ENCODE results near the gene BCL2L12. TPM values are rescaled to one million over a fixed set of nuclear protein-coding genes. Genes with fewer than 3 reads are reported as not detected.
A peak's percentile ranks its signal among the peaks of the same experiment; 100 is the strongest.

Gene BCL2L12
- total and polyA plus RNA-seq, 10 donors = 7.8 to 36.7 (median 21.7) TPM

GRCh38 chr19:49686503-49687088 lies 20.9 kb downstream of the BCL2L12 start:
- TF ChIP-seq POLR2AphosphoS5 (IDR thresholded peaks at IDR 0.05) (peak in 1 of 3 donors; percentile 2), POLR2A (IDR thresholded peaks at IDR 0.05) (no peak)
- peak overlapping the region in 5 of 8 donors; percentile 73 to 83 (median 81) for H3K27ac ChIP-seq
- 86 to 91% (median 90%) methylated on average over 9 to 27 of the region's 27 CpGs for WGBS, 5 donors
- H3K27me3 ChIP-seq (replicated peaks in 1 of 7) = peaks cover 0 to 26% (median 16%) of the 10 kb centered on the region in 7 donors
- peaks cover 21 to 81% (median 48%) of the 10 kb centered on the region in 6 donors for H3K4me1 ChIP-seq
- no peaks in the 10 kb centered on the region for H3K9me3 ChIP-seq
- H3K36me3 ChIP-seq = peaks cover 4 to 75% (median 59%) of the 10 kb centered on the region in 6 donors
- H3K4me3 ChIP-seq = peak overlapping the region in 2 of 8 donors; percentile 2 to 72
- intact Hi-C loops (cut with DNase I; ENCODE audit: low total_unique reads) = no loop called here
- DNase-seq = no peak

- Histone ChIP-seq H3K4me3 (peak overlapping the region in 1 of 8 donors; percentile 72), H3K36me3 (peaks cover 4 to 70% (median 54%) of the 10 kb centered on the region in 6 donors), H3K27ac (peak overlapping the region in 5 of 8 donors; percentile 73 to 83 (median 81)), H3K4me1 (peaks cover 22 to 82% (median 51%) of the 10 kb centered on the region in 6 donors), H3K9me3 (no peaks in the 10 kb centered on the region), H3K27me3 (replicated peaks in 1 of 7) (peaks cover 0 to 31% (median 16%) of the 10 kb centered on the region in 7 donors)
- no peak for DNase-seq
- intact Hi-C loops (cut with DNase I; ENCODE audit: low total_unique reads) = no loop called here
- WGBS, 5 donors = 52 to 62% (median 62%) methylated on average over 9 to 12 of the region's 12 CpGs
- no peak for TF ChIP-seq POLR2A (IDR thresholded peaks at IDR 0.05)
- TF ChIP-seq POLR2AphosphoS5 (IDR thresholded peaks at IDR 0.05) = peak in 1 of 3 donors; percentile 7
- no peak for TF ChIP-seq CTCF (IDR thresholded peaks at IDR 0.05 in 8 of 11, conservative IDR thresholded peaks at IDR 0.05 in 3 of 11)
Measured at GRCh38 chr19:49687150-49687549, 21.4 kb downstream of the BCL2L12 start.

GRCh38 chr19:49687566-49688316 lies 22.0 kb downstream of the BCL2L12 start:
- WGBS, 5 donors = 49 to 57% (median 51%) methylated on average over 15 to 26 of the region's 26 CpGs
- intact Hi-C loops (cut with DNase I; ENCODE audit: low total_unique reads) = no loop called here
- Histone ChIP-seq H3K9me3 (no peaks in the 10 kb centered on the region), H3K27ac (peak overlapping the region in 6 of 8 donors; percentile 70 to 83 (median 80)), H3K27me3 (replicated peaks in 1 of 7) (peaks cover 0 to 37% (median 16%) of the 10 kb centered on the region in 7 donors), H3K36me3 (peaks cover 4 to 64% (median 48%) of the 10 kb centered on the region in 6 donors), H3K4me1 (peaks cover 22 to 85% (median 51%) of the 10 kb centered on the region in 6 donors), H3K4me3 (peak overlapping the region in 4 of 8 donors; percentile 11 to 72 (median 39))
- DNase-seq = no peak
- TF ChIP-seq POLR2AphosphoS5 (IDR thresholded peaks at IDR 0.05) = peak; percentile 3 to 68 (median 41)
- TF ChIP-seq POLR2A (IDR thresholded peaks at IDR 0.05) = no peak

GRCh38 chr19:49688531-49689132 lies 22.9 kb downstream of the BCL2L12 start:
- peaks cover 4 to 55% (median 40%) of the 10 kb centered on the region in 6 donors for H3K36me3 ChIP-seq
- WGBS, 5 donors = 56 to 80% (median 70%) methylated on average over 11 to 12 of the region's 12 CpGs
- peaks cover 22 to 85% (median 51%) of the 10 kb centered on the region in 6 donors for H3K4me1 ChIP-seq
- no peak for DNase-seq
- intact Hi-C loops (cut with DNase I; ENCODE audit: low total_unique reads) = no loop called here
- H3K4me3 ChIP-seq = peak overlapping the region in 7 of 8 donors; percentile 29 to 72 (median 49)
- H3K27me3 ChIP-seq (replicated peaks in 1 of 7) = peaks cover 0 to 41% (median 16%) of the 10 kb centered on the region in 7 donors
- TF ChIP-seq POLR2AphosphoS5 (IDR thresholded peaks at IDR 0.05) = peak in 2 of 3 donors; percentile 45 to 69
- no peak for TF ChIP-seq POLR2A (IDR thresholded peaks at IDR 0.05)
- peak overlapping the region in 7 of 8 donors; percentile 35 to 83 (median 79) for H3K27ac ChIP-seq
- no peaks in the 10 kb centered on the region for H3K9me3 ChIP-seq

All from spleen (tissue), 11 donors.